ENCODE results near the gene VCL. TPM values are rescaled to one million over a fixed set of nuclear protein-coding genes. Genes with fewer than 3 reads are reported as not detected.

VCL gene
- total RNA-seq, 1 experiment from 2014 or later = 106 TPM

GRCh38 chr10:74086317-74086716 lies 88.4 kb downstream of the VCL start:
- no peaks in the 10 kb centered on the region; the same call in 1 of the 2 replicates for H4K20me1 ChIP-seq (ENCODE audit: insufficient read depth)
- intact Hi-C loops (cut with micrococcal nuclease) = no loop called here
- no peak for TF ChIP-seq YY1 (IDR thresholded peaks at IDR 0.05; ENCODE audit: extremely low read depth, insufficient replicate concordance, low read depth, low read length)
- no peak for TF ChIP-seq EGR1 (IDR thresholded peaks at IDR 0.05; ENCODE audit: low read depth)
- no peak for TF ChIP-seq SP1 (IDR thresholded peaks at IDR 0.05; ENCODE audit: low read depth)
- TF ChIP-seq TCF7L2 (IDR thresholded peaks at IDR 0.05; ENCODE audit: borderline replicate concordance, extremely low read depth, insufficient read depth, insufficient read length) = no peak
- TF ChIP-seq ZNF274 (IDR thresholded peaks at IDR 0.05; ENCODE audit: low read depth, low read length) = no peak
- no peak for TF ChIP-seq CBX3 (IDR thresholded peaks at IDR 0.05; ENCODE audit: low read depth)
- no peak for TF ChIP-seq ELF1 (IDR thresholded peaks at IDR 0.05; ENCODE audit: borderline replicate concordance, low read depth)
- no peak for TF ChIP-seq ZBTB33 (IDR thresholded peaks at IDR 0.05; ENCODE audit: extremely low read depth, insufficient replicate concordance, low read length)
- no peak for TF ChIP-seq SIN3A (IDR thresholded peaks at IDR 0.05; ENCODE audit: low read depth)
- no peak for TF ChIP-seq EZH2phosphoT487 (IDR thresholded peaks at IDR 0.05; ENCODE audit: borderline replicate concordance)
- TF ChIP-seq MAX (IDR thresholded peaks at IDR 0.05) = no peak
- TF ChIP-seq, protein P1, sequence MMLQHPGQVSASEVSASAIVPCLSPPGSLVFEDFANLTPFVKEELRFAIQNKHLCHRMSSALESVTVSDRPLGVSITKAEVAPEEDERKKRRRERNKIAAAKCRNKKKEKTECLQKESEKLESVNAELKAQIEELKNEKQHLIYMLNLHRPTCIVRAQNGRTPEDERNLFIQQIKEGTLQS (IDR thresholded peaks at IDR 0.05) = no peak
- no peak for TF ChIP-seq POLR2A (IDR thresholded peaks at IDR 0.05; ENCODE audit: borderline replicate concordance, extremely low read depth, insufficient read depth, insufficient read length)
- TF ChIP-seq RAD21 (IDR thresholded peaks at IDR 0.05; ENCODE audit: low read depth) = no peak
- TF ChIP-seq REST (IDR thresholded peaks at IDR 0.05; ENCODE audit: low read depth) = no peak
- TF ChIP-seq JUND (IDR thresholded peaks at IDR 0.05) = no peak
- no peak for TF ChIP-seq CEBPB (IDR thresholded peaks at IDR 0.05; ENCODE audit: low read depth)
- TF ChIP-seq EZH2 (IDR thresholded peaks at IDR 0.05) = no peak
- TF ChIP-seq ZFX (IDR thresholded peaks at IDR 0.05) = no peak
- TF ChIP-seq FOSL1 (IDR thresholded peaks at IDR 0.05; ENCODE audit: low read depth) = no peak
- H3K9me3 ChIP-seq (ENCODE audit: control insufficient read depth in 1 of 2, insufficient read depth in 1 of 2, low read depth in 1 of 2, low read length in 2 of 2) = no peaks in the 10 kb centered on the region
- peaks cover 25 to 26% of the 10 kb centered on the region in 2 experiments for H3K36me3 ChIP-seq (ENCODE audit: control insufficient read depth in 1 of 2, insufficient read depth in 2 of 2, low read length in 2 of 2)
- H3K27me3 ChIP-seq (ENCODE audit: insufficient read depth, low read length) = no peaks in the 10 kb centered on the region
- no peak overlapping the region for H3K4me3 ChIP-seq (replicated peaks in 1 of 2; ENCODE audit: low read depth in 1 of 2, low read length in 2 of 2)
- BruUV-seq (replicated peaks) = no TSS peak
- no peak overlapping the region for H3K27ac ChIP-seq (ENCODE audit: low read depth, low read length)
- H3K4me2 ChIP-seq (ENCODE audit: low read length) = no peak overlapping the region
- RAD21 ChIA-PET (ENCODE audit: low non-redundant PET in 1 of 2, low total read pairs in 2 of 2, uncharacterized antibody in 2 of 2, unreplicated experiment in 2 of 2) = no interaction called here
- no peak overlapping the region for H2AFZ ChIP-seq (ENCODE audit: low read depth, low read length, poor library complexity, severe bottlenecking)
- ATAC-seq (no peak), DNase-seq (ENCODE audit: low read depth, low spot score) (no peak)
- POLR2A ChIA-PET = no interaction called here
- H3K79me2 ChIP-seq (ENCODE audit: insufficient read depth, low read length) = peaks cover 20% of the 10 kb centered on the region
- H3K9ac ChIP-seq (ENCODE audit: low read length) = no peak overlapping the region
- CTCF ChIA-PET = no interaction called here
- peaks cover 0 to 1% of the 10 kb centered on the region in 2 experiments; a peak in 2 of 4 replicates for H3K4me1 ChIP-seq (ENCODE audit: control insufficient read depth in 1 of 2, insufficient read depth in 2 of 2, low read length in 2 of 2)
- no peaks in the 10 kb centered on the region for H3K9me2 ChIP-seq (ENCODE audit: insufficient read depth)

Data from HCT116 (cell line).